Ectodermal cell (in vitro differentiated cells): Measurements from ENCODE around the gene CDC25C.
A peak's percentile ranks its signal among the peaks of the same experiment; 100 is the strongest.

ENCODE experiments used
- H3K27ac ChIP-seq: 2 replicates; pipeline ENCODE4 v1.7.0; 2013; ENCODE audit warnings: mild to moderate bottlenecking, low read depth, low read length; ENCODE audit not compliant: insufficient read depth, poor library complexity, severe bottlenecking
- H3K27me3 ChIP-seq: 2 replicates; pipeline ENCODE4 v1.7.0; 2013; ENCODE audit warnings: mild to moderate bottlenecking, low read length; ENCODE audit not compliant: insufficient read depth, control insufficient read depth, poor library complexity, severe bottlenecking
- H3K36me3 ChIP-seq: one replicate; pipeline ENCODE4 v1.7.0; 2013; ENCODE audit warnings: low read length; ENCODE audit not compliant: control insufficient read depth, insufficient read depth
- H3K4me1 ChIP-seq: one replicate; pipeline ENCODE4 v1.7.0; 2013; ENCODE audit warnings: low read length; ENCODE audit not compliant: control insufficient read depth, insufficient read depth
- H3K4me3 ChIP-seq: 2 replicates; pipeline ENCODE4 v1.7.0; 2013; ENCODE audit warnings: low read depth, low read length, control low read depth; ENCODE audit not compliant: insufficient read depth
- H3K9me3 ChIP-seq: 2 replicates; pipeline ENCODE4 v1.7.0; 2013; ENCODE audit warnings: mild to moderate bottlenecking, low read length, moderate library complexity; ENCODE audit not compliant: control insufficient read depth
- WGBS, 2 experiments: methylation state at CpG; one replicate each; pipeline ENCODE4 v1.1.7; 2013; ENCODE audit warnings: missing lambda C conversion rate in 2 of 2; 5-methylcytosine and 5-hydroxymethylcytosine counted together

The CDC25C gene

GRCh38 chr5:138276402-138277054 lies 55.1 kb downstream of the CDC25C start:
- no peaks in the 10 kb centered on the region for H3K9me3 ChIP-seq
- peaks cover 6% of the 10 kb centered on the region for H3K4me1 ChIP-seq
- WGBS, 2 experiments = 92 to 93% methylated on average over 2 of the region's 2 CpGs
- no peaks in the 10 kb centered on the region for H3K36me3 ChIP-seq
- H3K4me3 ChIP-seq = no peak overlapping the region
- H3K27ac ChIP-seq = no peak overlapping the region
- H3K27me3 ChIP-seq = peaks cover 36% of the 10 kb centered on the region

DNA sequence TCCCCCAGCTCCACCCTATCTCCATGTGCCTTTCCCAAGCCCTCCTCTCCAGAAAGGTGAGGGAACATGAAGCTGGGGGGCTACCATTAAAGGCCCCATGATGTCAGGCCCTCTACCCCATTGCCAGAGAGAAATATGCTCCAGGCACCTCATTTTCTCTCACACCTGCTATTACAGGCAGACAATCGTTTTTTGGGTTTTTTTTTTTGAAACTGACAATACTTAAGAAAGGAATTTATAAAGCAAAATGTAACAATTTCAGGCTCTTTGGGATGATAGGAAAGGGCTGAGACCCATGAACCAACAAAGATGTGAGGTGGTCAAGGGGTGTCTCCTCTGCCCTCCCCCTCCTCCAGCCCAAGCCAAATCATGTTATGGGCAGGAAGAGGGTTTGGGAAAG lies 55.7 kb downstream of the CDC25C start:
- no peaks in the 10 kb centered on the region for H3K36me3 ChIP-seq
- 90% methylated on average over 1 of the region's 1 CpG; no CpG with 5 or more reads in 1 of the 2 experiments for WGBS, 2 experiments

GRCh38 chr5:138275379-138275782 lies 56.2 kb downstream of the CDC25C start:
- Histone ChIP-seq H3K4me1 (peaks cover 6% of the 10 kb centered on the region), H3K27ac (no peak overlapping the region), H3K4me3 (no peak overlapping the region), H3K36me3 (no peaks in the 10 kb centered on the region), H3K27me3 (peaks cover 36% of the 10 kb centered on the region), H3K9me3 (no peaks in the 10 kb centered on the region)
- WGBS, 2 experiments = 55 to 57% methylated on average over 2 of the region's 3 CpGs

More for the DNA sequence above, 55.7 kb downstream of the CDC25C start:
- no peak overlapping the region for H3K27ac ChIP-seq
- peaks cover 36% of the 10 kb centered on the region for H3K27me3 ChIP-seq
- H3K4me3 ChIP-seq = no peak overlapping the region
- no peaks in the 10 kb centered on the region for H3K9me3 ChIP-seq
- peaks cover 6% of the 10 kb centered on the region for H3K4me1 ChIP-seq

DNA sequence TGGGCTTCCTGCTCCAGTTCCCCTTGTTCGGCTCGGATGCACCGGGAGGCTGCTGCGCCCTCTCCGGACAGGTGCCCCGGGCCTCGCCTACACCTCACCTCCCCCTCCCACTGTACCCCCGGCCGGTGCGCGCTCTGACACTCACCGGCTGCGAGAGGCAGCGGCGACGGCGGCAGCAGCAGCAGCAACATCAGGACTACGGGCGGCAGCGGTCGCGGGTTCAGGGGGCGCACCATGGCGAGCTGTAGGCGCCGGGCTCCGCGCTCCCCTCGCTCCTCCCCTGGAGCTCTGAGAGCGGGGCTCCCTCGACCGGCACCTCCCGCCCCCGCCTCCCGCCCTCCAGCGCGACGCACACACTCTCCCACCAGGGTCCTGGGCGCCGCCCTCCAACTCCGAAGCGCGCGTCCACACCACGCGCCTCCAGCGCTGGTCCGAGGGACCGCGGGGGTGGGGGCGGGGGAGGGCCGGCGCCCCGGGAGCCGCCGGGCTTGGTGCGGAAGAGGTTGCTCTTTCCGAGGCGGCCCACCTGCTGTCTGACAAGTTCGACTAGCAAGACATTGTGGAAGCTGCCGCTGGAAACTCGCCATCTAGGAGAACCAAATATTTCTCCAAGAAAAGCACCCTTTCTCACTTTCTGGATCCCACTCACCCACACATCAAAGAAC lies 57.3 kb downstream of the CDC25C start, which contains the start of gene GFRA3:
TSS of gene GFRA3 (minus strand) at position 433 of the 665 bp plus-strand sequence. CDS start at position 236, 197 bp downstream.
- peaks cover 36% of the 10 kb centered on the region for H3K27me3 ChIP-seq
- peak within 1 kb of the TSS; percentile 41 for H3K4me3 ChIP-seq
- peaks cover 6% of the 10 kb centered on the region for H3K4me1 ChIP-seq
- no peaks in the 10 kb centered on the region for H3K36me3 ChIP-seq
- no peak within 1 kb of the TSS for H3K27ac ChIP-seq
- 1% methylated on average over 62 of the region's 62 CpGs for WGBS, 2 experiments
- H3K9me3 ChIP-seq = no peaks in the 10 kb centered on the region

- H3K4me1 ChIP-seq = peaks cover 6% of the 10 kb centered on the region
- no peaks in the 10 kb centered on the region for H3K9me3 ChIP-seq
- no peaks in the 10 kb centered on the region for H3K36me3 ChIP-seq
- peaks cover 36% of the 10 kb centered on the region for H3K27me3 ChIP-seq
- peak overlapping the region; percentile 41 for H3K4me3 ChIP-seq
- WGBS, 2 experiments = 52% methylated on average over 6 of the region's 6 CpGs
- H3K27ac ChIP-seq = no peak overlapping the region
Measured at GRCh38 chr5:138273834-138274188, 57.8 kb downstream of the CDC25C start.

DNA sequence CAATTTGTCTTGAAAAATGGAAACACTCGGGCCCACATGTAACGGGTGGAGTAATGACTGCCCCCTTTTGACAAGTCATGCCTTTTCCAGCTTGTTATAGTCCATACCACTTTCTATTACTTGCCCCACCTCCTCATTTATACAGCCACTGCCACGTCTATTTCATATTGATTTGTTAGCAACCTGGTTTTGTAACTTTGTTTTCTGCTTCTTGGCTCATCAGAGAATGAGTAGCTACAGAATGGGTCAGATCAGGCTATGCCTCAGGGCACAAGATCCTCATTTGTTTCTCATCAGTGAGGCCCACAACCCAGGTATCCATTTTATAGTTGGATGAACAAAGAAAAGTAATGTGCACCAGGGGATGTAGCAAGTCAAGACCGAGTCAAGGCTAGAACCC lies 58.9 kb downstream of the CDC25C start:
- no peak overlapping the region for H3K27ac ChIP-seq
- H3K36me3 ChIP-seq = no peaks in the 10 kb centered on the region
- no peaks in the 10 kb centered on the region for H3K9me3 ChIP-seq
- WGBS, 2 experiments = 92% methylated on average over 4 of the region's 4 CpGs
- peaks cover 36% of the 10 kb centered on the region for H3K27me3 ChIP-seq
- H3K4me1 ChIP-seq = peaks cover 6% of the 10 kb centered on the region
- H3K4me3 ChIP-seq = no peak overlapping the region

GRCh38 chr5:138271281-138271680 lies 60.3 kb downstream of the CDC25C start:
- Histone ChIP-seq H3K9me3 (no peaks in the 10 kb centered on the region), H3K27me3 (peaks cover 36% of the 10 kb centered on the region), H3K4me1 (peaks cover 6% of the 10 kb centered on the region), H3K4me3 (no peak overlapping the region), H3K36me3 (no peaks in the 10 kb centered on the region), H3K27ac (no peak overlapping the region)
- WGBS, 2 experiments = 88 to 90% methylated on average over 4 to 5 of the region's 5 CpGs

GRCh38 chr5:138264183-138264582 lies 67.4 kb downstream of the CDC25C start:
- WGBS, 2 experiments = 95% methylated on average over 8 of the region's 8 CpGs
- H3K27ac ChIP-seq = no peak overlapping the region
- no peaks in the 10 kb centered on the region for H3K4me1 ChIP-seq
- no peak overlapping the region for H3K4me3 ChIP-seq
- no peaks in the 10 kb centered on the region for H3K27me3 ChIP-seq
- no peaks in the 10 kb centered on the region for H3K36me3 ChIP-seq
- H3K9me3 ChIP-seq = no peaks in the 10 kb centered on the region

- 92 to 94% methylated on average over 3 of the region's 3 CpGs for WGBS, 2 experiments
- Histone ChIP-seq H3K4me3 (no peak overlapping the region), H3K27ac (no peak overlapping the region), H3K36me3 (no peaks in the 10 kb centered on the region), H3K9me3 (no peaks in the 10 kb centered on the region), H3K4me1 (no peaks in the 10 kb centered on the region), H3K27me3 (no peaks in the 10 kb centered on the region)
Measured at GRCh38 chr5:138263581-138263980, 68.0 kb downstream of the CDC25C start.

DNA sequence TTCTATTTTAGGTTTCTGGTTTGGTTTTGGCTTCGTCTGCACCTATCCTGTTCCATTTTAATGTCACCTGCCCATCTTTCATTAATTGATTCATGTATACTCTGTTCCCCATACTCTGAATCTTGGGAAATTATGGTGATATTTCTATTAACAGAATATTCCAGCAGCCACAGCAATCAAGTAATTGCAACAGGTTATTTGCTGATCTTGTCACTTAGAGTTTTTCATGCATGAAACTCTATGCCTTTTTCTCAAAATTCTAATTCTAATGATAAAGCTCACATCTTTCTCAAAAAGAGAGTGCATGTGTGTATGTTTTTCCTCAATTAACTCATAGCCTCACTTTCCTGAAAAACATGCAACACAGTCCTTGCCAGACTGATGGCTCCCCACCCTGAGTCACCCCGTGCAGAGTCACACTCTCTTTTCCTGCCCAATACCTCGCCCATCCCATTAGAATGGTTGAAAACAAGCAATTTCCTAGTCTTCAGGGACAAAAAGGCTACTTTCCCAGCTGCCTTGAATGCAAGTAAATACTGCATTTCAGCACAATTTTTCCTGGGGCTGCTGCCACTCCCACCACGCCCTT lies 72.8 kb downstream of the CDC25C start:
- H3K27ac ChIP-seq = no peak overlapping the region
- H3K4me1 ChIP-seq = no peaks in the 10 kb centered on the region
- no peaks in the 10 kb centered on the region for H3K9me3 ChIP-seq
- no peak overlapping the region for H3K4me3 ChIP-seq
- no peaks in the 10 kb centered on the region for H3K27me3 ChIP-seq
- no peaks in the 10 kb centered on the region for H3K36me3 ChIP-seq
- WGBS, 2 experiments = 91 to 92% methylated on average over 4 of the region's 4 CpGs
